DOHH2 (cell line): ENCODE results near the gene RAD52.

ENCODE experiments used
- EZH2phosphoT487 ChIP-seq: fragments of 200-600 bp; sonication (generic); IDR thresholded peaks from 2 replicates; pipeline ENCODE4 v1.6.1; 2017; ENCODE audit warnings: borderline replicate concordance, mild to moderate bottlenecking, antibody characterized with exemption, low read length, moderate library complexity, mixed read lengths
- TF ChIP-seq, protein P1 (sequence below): fragments of 200-600 bp; sonication (generic); IDR thresholded peaks from one replicate; pipeline ENCODE4 v1.5.1; 2014; ENCODE audit warnings: antibody characterized with exemption, mild to moderate bottlenecking, low read depth, low read length; ENCODE audit not compliant: poor library complexity, severe bottlenecking

DNA sequence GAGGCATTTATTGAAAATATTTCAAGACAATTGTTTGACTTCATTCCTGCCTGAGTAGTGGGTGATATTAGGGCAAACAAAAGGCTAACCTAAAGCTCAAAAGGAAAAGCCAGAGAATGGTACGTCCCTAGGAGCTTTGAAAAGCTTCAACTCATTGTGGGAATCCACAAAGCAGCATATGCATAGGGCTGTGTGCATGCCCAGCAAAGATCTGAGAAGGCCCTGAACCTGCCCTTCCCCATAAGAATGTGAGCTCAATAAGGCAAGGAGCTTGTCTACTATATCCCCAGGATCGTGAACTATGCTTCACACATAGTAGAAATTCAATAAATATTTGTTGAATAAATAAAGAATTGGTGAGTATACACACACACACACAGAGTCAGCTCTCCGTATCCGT, 19.1 kb upstream of the RAD52 start:
- TF ChIP-seq, protein P1, sequence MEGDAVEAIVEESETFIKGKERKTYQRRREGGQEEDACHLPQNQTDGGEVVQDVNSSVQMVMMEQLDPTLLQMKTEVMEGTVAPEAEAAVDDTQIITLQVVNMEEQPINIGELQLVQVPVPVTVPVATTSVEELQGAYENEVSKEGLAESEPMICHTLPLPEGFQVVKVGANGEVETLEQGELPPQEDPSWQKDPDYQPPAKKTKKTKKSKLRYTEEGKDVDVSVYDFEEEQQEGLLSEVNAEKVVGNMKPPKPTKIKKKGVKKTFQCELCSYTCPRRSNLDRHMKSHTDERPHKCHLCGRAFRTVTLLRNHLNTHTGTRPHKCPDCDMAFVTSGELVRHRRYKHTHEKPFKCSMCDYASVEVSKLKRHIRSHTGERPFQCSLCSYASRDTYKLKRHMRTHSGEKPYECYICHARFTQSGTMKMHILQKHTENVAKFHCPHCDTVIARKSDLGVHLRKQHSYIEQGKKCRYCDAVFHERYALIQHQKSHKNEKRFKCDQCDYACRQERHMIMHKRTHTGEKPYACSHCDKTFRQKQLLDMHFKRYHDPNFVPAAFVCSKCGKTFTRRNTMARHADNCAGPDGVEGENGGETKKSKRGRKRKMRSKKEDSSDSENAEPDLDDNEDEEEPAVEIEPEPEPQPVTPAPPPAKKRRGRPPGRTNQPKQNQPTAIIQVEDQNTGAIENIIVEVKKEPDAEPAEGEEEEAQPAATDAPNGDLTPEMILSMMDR, result no peak
- no peak for TF ChIP-seq EZH2phosphoT487
